ENCODE results near the gene SLC10A1. TPM values are rescaled to one million over a fixed set of nuclear protein-coding genes. Genes with fewer than 3 reads are reported as not detected.

Gene SLC10A1
- total RNA-seq (not detected in 2 replicates), polyA plus RNA-seq (not detected in 2 replicates), polyA minus RNA-seq (not detected in 2 replicates)
- not detected for total RNA-seq (2013)

DNA sequence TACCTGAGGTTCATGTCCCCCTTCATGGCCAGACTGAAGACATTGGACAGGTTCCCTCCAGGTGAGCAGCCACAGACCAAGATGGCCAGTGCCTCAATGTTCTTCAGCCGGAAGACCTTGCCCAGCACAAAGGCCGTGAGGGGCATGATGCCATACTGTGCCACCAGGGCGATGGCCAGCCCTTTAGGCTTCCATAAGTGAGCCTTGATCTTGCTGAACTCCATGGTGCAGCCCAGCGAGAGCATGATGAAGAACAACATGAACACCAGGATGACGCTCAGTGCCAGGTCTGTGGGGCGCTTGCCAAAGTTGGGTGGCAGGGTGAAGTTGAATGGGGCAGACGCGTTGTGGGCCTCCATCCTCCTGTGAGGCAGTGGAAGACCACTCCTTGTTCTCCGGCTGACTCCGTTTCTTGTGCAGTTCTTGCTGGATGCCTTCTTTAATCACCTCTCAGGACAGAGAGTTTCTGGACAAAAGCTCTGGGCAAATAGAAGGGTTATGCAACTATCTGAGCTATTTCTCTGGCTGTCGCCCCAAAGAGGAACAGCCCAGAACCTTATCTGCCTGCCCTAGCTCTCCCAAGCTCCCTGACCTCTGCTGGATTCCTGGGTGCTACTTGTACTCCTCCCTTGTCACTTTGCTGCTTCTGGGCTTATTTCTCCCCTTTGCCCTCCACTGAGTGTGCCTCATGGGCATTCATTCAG lies at the start of gene SLC10A1:
Gene SLC10A1, minus strand, starts transcription at position 445 of the 704 bp plus-strand sequence. Its CDS starts 86 bp downstream, at position 359.
- no peak within 1 kb of the TSS for H3K4me3 ChIP-seq (ENCODE audit: control extremely low read depth in 1 of 5, extremely low read depth in 1 of 5, insufficient read depth in 1 of 5, low read depth in 2 of 5, low read length in 4 of 5)
- no peak within 1 kb of the TSS for H3K4me2 ChIP-seq (replicated peaks; ENCODE audit: low read depth, low read length, poor library complexity, severe bottlenecking)
- ChIA-PET POLR2A (no interaction called here), CTCF (no interaction called here)
- H3K9ac ChIP-seq (ENCODE audit: low read length) = no peak within 1 kb of the TSS
- H3K4me1 Mint-ChIP-seq = no peaks in the 10 kb centered on the region
- no peaks in the 10 kb centered on the region for H4K20me1 ChIP-seq (ENCODE audit: control insufficient read depth, insufficient read depth, low read length, poor library complexity, severe bottlenecking)
- H3K27ac Mint-ChIP-seq = no peak within 1 kb of the TSS
- TF ChIP-seq, protein P1, sequence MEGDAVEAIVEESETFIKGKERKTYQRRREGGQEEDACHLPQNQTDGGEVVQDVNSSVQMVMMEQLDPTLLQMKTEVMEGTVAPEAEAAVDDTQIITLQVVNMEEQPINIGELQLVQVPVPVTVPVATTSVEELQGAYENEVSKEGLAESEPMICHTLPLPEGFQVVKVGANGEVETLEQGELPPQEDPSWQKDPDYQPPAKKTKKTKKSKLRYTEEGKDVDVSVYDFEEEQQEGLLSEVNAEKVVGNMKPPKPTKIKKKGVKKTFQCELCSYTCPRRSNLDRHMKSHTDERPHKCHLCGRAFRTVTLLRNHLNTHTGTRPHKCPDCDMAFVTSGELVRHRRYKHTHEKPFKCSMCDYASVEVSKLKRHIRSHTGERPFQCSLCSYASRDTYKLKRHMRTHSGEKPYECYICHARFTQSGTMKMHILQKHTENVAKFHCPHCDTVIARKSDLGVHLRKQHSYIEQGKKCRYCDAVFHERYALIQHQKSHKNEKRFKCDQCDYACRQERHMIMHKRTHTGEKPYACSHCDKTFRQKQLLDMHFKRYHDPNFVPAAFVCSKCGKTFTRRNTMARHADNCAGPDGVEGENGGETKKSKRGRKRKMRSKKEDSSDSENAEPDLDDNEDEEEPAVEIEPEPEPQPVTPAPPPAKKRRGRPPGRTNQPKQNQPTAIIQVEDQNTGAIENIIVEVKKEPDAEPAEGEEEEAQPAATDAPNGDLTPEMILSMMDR (IDR thresholded peaks at IDR 0.05) = no peak
- TF ChIP-seq EZH2 (IDR thresholded peaks at IDR 0.05; ENCODE audit: borderline replicate concordance, insufficient read depth, low read depth, low read length, poor library complexity, severe bottlenecking) = no peak
- DNase-seq (no peak), ATAC-seq (ENCODE audit: low read depth) (no peak)
- H3K79me2 ChIP-seq (ENCODE audit: control insufficient read depth, insufficient read depth, low read length) = no peaks in the 10 kb centered on the region
- H2AFZ ChIP-seq (ENCODE audit: insufficient read depth, low read depth, low read length, poor library complexity, severe bottlenecking) = no peak within 1 kb of the TSS
- intact Hi-C loops (cut with micrococcal nuclease) = no loop called here
- H3K4me3 Mint-ChIP-seq = no peak within 1 kb of the TSS
- WGBS (ENCODE audit: insufficient coverage) = 90% methylated on average over 11 of the region's 11 CpGs
- no peaks in the 10 kb centered on the region for H3K4me1 ChIP-seq (ENCODE audit: control insufficient read depth in 2 of 2, insufficient read depth in 2 of 2, low read length in 2 of 2)
- H3K27ac ChIP-seq (ENCODE audit: low read length in 2 of 2) = no peak within 1 kb of the TSS
- no peaks in the 10 kb centered on the region for H3K27me3 ChIP-seq (replicated peaks in 1 of 4; ENCODE audit: control extremely low read depth in 1 of 4, control insufficient read depth in 3 of 4, insufficient read depth in 4 of 4, low read length in 3 of 4)
- H3K36me3 ChIP-seq (replicated peaks in 1 of 2; ENCODE audit: control extremely low read depth in 1 of 2, control insufficient read depth in 1 of 2, extremely low read depth in 1 of 2, insufficient read depth in 2 of 2, low read length in 1 of 2) = no peaks in the 10 kb centered on the region
- peaks cover 19% of the 10 kb centered on the region for H3K27me3 Mint-ChIP-seq
- H3K9me3 ChIP-seq (ENCODE audit: control extremely low read depth in 1 of 3, control insufficient read depth in 2 of 3, insufficient read depth in 1 of 3, low read length in 2 of 3) = no peaks in the 10 kb centered on the region
- H3K9me3 Mint-ChIP-seq (ENCODE audit: insufficient read depth) = no peaks in the 10 kb centered on the region

DNA sequence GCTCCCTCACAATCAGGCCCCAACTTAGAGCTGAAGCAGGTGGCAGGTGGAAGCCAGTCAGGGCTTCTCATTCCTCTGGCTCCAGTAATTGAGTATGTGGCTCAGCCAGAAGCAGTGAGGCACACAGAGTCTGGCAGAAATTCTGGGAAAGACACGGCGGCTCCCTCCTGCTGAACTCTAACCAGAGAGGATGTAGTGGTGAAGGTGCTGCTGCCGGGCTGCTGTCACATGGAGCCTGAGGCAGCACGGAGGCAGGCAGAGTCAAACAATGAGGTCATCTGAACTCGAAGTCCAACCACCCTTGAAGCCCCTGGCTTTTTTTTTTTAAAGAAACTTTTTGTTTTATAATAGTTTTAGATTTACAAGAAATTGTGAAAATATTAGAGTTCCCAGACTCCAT lies 48.7 kb upstream of the SLC10A1 start:
- WGBS (ENCODE audit: insufficient coverage) = 83% methylated on average over 2 of the region's 5 CpGs
- DNase-seq = no peak
- intact Hi-C loops (cut with micrococcal nuclease) = no loop called here
- H3K9me3 Mint-ChIP-seq (ENCODE audit: insufficient read depth) = no peaks in the 10 kb centered on the region
- no peaks in the 10 kb centered on the region for H3K4me1 Mint-ChIP-seq
- CTCF ChIA-PET = interaction anchor here (1.2 kb wide), 1 partner anchor 27 kb away, joined by 5 read pairs; no protein-coding TSS in a partner anchor
- no peak overlapping the region for H3K4me3 Mint-ChIP-seq
- H3K27ac ChIP-seq (ENCODE audit: low read length in 2 of 2) = no peak overlapping the region
- no peaks in the 10 kb centered on the region for H3K36me3 ChIP-seq (replicated peaks in 1 of 2; ENCODE audit: control extremely low read depth in 1 of 2, control insufficient read depth in 1 of 2, extremely low read depth in 1 of 2, insufficient read depth in 2 of 2, low read length in 1 of 2)
- no peak overlapping the region for H3K4me2 ChIP-seq (replicated peaks; ENCODE audit: low read depth, low read length, poor library complexity, severe bottlenecking)
- peaks cover 21% of the 10 kb centered on the region for H3K27me3 Mint-ChIP-seq
- no peak overlapping the region for H3K4me3 ChIP-seq (ENCODE audit: control extremely low read depth in 1 of 5, extremely low read depth in 1 of 5, insufficient read depth in 1 of 5, low read depth in 2 of 5, low read length in 4 of 5)
- no peak for ATAC-seq (ENCODE audit: low read depth)
- no peaks in the 10 kb centered on the region for H3K79me2 ChIP-seq (ENCODE audit: control insufficient read depth, insufficient read depth, low read length)
- POLR2A ChIA-PET = no interaction called here
- no peaks in the 10 kb centered on the region for H3K4me1 ChIP-seq (ENCODE audit: control insufficient read depth in 2 of 2, insufficient read depth in 2 of 2, low read length in 2 of 2)
- H3K9me3 ChIP-seq (ENCODE audit: control extremely low read depth in 1 of 3, control insufficient read depth in 2 of 3, insufficient read depth in 1 of 3, low read length in 2 of 3) = no peaks in the 10 kb centered on the region
- H3K27me3 ChIP-seq (replicated peaks in 1 of 4; ENCODE audit: control extremely low read depth in 1 of 4, control insufficient read depth in 3 of 4, insufficient read depth in 4 of 4, low read length in 3 of 4) = peaks cover 0 to 25% (median 4%) of the 10 kb centered on the region in 4 experiments
- no peak overlapping the region for H3K9ac ChIP-seq (ENCODE audit: low read length)
- no peak overlapping the region for H2AFZ ChIP-seq (ENCODE audit: insufficient read depth, low read depth, low read length, poor library complexity, severe bottlenecking)
- H4K20me1 ChIP-seq (ENCODE audit: control insufficient read depth, insufficient read depth, low read length, poor library complexity, severe bottlenecking) = no peaks in the 10 kb centered on the region
- TF ChIP-seq, protein P1 (IDR thresholded peaks at IDR 0.05) = no peak
- no peak for TF ChIP-seq EZH2 (IDR thresholded peaks at IDR 0.05; ENCODE audit: borderline replicate concordance, insufficient read depth, low read depth, low read length, poor library complexity, severe bottlenecking)
- no peak overlapping the region for H3K27ac Mint-ChIP-seq
